GM21390 (cell line): ENCODE data around the gene MSANTD1.
A peak's percentile ranks its signal among the peaks of the same experiment; 100 is the strongest.

Experiments used
- ATAC-seq: cut with Tn5 transposase; IDR thresholded peaks from one replicate; pipeline ENCODE4 v1.9.1; 2021; ENCODE audit not compliant: unreplicated experiment

Gene MSANTD1

DNA sequence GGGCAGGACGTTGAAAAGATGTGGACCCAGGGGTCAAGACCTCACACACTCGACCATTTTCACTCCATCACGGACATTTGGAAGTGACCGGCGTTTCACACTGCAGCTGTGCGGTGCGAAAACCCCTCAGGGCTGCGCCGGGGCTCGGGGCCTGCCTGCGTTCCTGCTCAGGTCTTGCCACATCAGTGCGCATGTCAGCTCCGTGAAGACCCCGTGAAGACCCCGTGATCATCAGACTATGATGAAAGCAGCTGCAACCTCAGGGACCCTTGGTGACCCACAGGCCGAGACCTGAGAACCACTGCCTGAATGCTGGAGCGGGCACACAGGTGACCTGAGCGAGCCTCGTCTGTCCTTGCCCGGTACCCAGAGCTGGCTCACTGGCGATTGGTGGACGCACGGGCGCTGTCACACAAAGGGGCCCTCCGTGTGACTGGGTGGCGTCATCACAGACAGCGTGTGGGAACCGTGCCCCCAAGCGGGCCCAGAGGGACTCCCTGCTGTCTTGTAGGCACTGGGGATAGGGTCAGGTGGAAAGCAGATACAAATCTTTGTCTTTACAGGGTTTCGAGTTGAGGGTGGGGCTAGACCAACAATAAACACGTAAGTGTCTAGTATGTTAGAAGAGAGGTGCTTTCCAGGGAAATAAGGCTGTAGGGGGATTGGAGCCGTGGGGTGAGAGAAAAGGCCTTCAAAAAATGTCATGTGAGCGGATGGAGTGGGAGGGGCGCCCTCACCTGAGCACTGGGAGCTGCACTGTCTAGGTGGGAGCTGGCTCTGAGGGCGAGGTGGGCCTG is 12.7 kb downstream of the MSANTD1 start:
- ATAC-seq = no peak

DNA sequence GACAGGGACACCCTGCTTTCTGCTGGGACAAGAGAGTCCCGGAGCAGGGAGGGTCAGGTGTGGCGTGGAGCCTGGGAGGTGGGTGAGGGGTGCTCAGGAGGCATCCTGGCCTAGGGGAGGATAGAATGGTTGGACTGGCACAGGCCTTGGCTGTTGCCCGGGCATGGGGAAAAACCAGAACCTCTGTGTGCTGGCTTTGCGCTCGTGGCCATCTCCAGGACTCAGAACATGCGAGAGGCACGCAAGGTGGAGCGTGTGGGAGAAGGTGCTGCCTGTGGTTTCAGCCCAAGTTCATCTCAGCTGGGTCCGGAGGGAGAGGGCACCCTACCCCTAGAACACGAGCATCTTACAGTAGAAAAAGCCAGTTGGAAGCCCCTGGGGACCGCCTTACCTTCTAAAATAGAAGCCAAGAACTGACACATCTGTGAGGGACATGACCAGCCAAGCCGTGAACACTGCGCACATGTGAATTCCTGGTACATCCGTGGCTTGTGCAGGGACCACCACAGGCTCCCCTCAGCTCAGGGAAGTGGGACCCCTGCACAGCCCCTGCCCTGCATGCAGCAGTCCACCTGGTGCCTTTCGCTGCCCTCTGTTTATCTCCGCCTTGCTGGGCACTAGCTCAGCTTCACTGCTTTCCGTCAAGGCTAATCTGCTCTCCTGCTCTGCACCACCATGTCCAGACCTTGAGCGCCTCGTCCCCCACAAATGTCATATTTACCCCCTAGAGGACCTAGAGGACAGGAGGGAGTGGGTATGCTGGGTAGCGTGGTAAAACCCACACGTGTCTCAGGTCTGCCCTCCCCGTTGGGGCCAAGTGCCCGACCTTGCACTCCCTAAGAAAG is 13.5 kb downstream of the MSANTD1 start:
- ATAC-seq = no peak

DNA sequence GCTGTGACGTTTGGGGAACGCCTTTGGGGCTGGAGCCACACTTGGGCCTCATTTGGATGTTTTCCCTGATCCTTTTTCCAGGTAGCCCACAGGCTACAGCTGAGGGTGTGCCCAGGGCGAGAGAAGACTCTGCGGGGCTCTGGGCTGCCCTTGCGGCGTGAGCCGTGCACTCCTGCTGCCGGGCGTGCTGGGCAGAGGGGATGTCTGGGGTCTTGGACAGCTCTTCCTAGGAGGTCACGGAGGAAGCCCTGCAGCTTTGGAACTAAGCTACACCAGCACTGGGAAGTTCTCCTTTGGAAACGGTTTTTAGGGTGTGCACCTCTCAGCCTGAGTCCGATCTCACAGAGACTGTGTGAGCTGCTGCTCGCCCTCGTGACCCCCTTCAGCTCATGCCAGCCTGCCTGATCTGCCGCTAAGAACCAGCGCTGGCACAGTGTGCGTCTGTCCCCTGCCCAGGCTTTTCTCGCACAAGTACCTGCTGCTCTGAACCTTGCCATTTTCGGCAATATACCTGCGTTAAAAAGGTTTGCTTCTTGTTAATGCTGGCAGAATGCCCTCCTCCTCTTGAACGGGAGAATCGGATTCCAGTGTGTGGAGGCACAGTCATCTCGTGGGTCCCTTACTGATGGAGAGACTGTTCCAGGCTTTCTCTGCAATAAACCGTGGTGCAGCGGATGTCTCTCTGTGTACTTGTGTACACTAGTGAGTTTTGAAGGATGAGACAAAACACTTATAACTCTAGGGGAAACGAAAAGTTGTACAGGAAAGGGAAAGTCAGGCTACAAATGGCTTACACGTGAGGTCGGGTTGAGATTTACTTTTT is 14.3 kb downstream of the MSANTD1 start:
- no peak for ATAC-seq

DNA sequence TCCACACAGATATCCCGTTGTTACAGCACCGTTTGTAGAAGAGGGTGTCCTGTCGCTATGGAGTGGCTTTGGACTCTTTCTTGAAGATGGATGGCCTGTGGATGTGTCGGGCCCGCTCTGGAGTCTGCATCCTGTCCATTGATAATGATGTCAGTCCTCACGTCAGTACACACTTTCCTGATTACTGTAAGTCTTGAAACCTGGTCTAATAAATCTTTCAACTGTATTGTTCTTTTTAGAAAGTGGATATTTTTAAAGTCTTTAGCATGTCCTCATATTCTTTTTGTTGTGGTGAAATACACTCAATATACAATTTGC is 14.9 kb downstream of the MSANTD1 start:
- no peak for ATAC-seq

DNA sequence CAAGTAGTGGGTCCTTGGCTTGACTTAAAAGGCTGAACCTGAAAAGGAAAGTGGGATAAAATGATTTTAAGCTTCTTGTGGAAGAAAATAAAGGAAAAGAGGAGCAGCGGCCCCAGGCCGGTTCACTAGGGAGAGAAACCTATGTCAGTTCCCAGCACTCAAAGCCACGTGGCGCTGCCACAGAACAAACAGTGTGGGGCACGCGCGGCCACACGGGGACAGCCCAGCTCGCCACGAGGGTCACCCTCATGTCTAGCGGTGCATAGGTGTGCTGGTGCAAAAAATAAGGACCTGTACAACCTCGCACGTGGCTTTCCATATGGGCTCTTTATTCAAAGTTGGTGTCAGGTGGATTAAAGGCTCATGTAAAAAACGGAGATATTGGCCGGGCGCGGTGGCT is 17.1 kb downstream of the MSANTD1 start:
- ATAC-seq = no peak

DNA sequence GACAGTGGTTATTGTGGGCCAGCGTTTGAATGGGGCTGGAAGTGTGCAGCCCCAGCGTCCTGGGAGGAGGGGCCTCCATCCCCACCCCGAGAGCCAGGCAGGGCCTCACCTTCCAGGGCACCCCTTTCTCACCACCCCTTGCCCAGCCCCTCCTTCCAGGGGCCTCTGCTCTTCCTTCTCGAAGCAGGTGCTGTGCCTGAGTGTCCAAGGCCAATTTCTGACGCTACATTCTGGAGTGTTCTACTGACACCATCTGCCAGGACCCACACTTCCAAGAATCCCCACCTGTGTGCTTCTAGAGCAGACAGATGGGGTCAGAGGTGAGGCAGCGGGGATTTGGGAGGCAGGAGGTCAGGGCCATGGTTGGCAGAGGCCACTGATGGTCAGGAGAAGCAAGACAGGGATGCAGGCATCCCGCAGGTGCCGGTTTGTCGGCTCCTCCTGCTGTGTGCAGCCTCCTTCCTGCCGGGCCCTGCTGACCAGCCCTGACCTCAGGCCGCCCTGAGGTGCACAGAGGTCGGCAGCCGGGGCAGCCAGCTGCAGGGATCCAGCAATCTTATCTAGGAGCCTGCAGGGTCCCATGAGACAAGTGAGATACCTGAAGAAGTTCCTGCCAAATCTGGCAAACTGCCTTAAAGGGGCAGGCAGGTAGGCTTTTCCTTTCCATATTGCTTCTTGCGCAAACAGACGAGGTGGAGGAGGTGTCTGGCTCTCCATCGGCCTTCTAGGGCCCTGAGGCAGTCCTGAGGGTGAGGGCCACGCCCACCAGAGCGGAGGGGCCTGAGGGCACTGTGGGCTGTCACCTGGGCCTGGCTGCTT is 18.8 kb downstream of the MSANTD1 start:
- no peak for ATAC-seq

DNA sequence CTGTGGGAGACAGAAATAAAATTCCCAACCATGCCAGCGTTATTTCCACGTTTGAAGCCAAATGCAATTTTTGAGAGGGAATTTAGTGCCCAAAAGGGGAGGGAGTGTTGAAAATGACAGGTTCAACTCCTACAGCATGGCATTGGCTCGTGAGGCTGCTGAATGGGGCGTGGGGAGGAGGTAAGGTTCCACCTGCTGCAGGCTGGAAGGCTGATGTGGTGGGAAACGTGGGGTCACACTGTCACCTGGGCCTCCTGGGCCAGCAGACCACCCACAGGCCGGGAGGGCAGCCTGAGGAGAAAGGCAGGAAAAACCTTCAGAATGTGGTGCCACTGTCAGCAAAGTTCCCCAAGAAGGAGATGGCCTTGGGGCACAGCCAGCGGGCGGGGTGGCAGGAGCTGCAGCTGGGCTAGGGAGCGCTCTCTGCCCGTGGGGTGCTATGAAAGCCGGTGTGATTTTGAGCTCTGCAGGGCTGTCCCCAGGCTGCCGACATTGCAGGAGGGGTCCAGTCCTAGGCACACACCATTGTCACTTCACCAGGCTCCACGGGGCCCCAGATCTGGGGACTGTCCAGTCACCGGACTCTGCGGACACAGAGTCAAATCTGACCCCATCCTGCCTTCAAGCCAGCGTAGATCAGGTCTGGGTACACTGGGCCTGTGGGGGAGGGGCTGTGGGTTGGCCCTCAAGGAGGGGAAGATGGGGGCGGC is 19.6 kb downstream of the MSANTD1 start:
- ATAC-seq = no peak

DNA sequence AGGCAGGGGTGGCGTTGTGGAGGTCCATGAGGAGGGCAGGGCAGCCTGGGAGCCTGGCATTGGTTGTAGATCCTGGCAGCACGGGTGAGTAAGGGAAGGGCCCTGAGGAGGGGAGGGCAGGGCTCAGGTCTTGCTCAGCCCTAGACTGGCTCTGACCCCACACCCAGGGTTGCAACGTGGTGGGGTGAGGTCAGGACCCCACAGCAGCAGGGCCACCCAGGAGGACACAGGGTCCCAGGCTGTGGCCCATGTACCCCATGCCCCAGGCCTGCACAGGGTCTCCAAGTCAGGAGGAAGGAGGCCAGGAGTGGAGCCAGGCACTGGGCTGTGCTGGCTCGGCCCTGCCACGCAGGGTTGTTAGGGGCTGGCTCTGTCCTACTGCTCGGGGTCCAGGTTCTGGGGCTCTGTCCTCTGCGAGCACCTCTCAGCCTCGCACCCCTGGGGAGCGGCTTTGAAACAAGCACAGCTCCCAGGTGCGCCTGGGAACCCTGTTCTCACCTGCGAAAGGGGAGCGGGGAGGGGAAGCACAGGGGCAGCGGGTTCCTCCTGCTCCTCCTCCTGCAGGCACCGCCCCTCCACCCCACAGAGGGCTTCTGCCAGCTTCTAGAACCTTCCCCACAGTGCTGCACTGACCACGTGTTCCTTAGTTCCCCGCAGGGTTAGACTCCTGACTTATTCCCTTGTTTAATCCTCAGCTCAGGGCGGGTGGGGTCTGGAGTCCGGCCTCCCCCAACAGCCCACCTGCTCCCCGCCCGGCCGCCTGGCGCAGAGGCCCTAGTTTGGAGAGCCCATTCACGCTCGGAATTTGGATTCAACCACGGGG is 20.4 kb downstream of the MSANTD1 start:
- ATAC-seq = no peak

DNA sequence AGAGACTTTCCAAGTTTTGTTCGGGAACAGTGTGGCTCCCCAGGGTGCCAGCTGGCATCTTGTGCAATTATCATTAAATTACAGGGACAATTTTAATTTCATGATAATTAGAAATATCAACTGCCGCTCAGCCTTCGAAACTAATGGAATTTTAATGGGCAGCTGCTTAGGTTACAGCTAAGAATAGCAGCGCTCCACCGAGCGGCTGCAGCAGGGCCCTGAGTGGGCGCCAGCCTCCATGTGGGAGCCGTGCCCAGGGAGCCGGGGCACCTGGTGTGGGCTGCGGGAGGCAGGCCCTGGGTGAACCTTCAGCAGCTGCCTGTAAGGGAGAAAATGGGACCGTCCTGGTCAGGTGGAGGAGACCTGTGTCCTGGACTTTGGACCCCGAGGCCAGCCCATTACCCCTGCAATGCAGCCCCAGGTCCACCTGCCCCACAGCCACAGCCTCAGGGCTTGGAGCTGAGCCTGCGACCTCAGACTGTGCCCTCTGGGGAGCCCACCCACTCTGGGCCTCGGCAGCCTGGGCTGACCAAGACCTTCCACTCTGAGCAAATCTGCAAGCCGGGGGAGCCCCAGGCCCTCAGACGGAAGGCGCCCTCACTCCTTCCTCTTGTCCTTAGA is 21.1 kb downstream of the MSANTD1 start:
- no peak for ATAC-seq

DNA sequence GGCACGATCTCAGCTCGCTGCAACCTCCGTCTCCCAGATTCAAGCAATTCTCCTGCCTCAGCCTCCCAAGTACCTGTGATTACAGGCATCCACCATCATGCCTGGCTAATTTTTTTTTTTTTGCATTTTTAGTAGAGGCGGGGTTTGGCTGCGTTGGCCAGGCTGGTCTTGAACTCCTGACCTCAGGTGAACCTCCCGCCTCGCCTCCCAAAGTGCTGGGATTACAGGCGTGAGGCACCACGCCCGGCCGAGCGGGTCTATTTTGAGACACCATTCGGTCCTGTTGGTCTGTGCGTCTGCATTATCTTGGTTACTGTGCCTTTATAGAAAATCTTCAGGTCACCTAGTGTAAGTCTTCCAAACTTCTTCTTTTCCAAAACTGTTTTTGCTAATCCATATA is 22.2 kb downstream of the MSANTD1 start:
- no peak for ATAC-seq

DNA sequence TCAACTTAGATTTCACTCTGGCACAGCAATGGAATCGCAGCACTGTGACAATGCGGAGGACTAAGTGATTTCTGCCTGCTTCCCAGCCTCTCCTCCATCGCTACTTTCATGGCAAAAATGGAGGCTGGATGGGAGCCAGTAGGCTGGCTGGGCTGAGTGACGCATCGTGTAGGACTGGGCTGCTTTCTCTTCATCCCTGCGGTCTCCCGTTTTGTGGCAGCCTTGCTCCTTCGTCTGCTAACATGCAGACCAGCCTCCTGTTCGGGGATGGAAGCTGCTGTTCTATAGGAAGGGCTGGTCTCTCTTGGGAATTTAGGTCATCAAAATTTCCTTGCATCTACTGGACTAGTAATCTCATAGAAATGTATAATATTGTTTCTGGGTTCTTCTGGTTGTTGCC is 28.0 kb downstream of the MSANTD1 start:
- no peak for ATAC-seq

DNA sequence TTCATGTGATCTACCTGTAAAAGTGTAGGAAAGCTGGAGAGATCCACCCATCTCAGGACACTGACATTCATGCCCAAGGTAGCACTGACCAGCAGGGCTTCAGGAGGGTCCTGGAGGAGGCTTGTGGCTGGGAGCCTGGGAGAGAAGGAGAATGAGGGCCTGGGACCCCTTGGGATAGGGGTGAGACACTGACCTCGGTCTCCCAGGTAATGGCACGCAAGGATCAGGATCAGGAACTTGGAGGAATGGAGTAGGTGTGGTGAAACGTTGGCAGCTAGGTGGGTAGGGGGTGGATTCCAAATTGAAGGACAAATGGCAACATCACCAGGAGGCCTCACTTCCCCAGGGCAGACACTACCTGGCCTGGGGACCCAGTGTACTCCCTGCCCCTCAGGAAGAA is 31.5 kb downstream of the MSANTD1 start:
- no peak for ATAC-seq

DNA sequence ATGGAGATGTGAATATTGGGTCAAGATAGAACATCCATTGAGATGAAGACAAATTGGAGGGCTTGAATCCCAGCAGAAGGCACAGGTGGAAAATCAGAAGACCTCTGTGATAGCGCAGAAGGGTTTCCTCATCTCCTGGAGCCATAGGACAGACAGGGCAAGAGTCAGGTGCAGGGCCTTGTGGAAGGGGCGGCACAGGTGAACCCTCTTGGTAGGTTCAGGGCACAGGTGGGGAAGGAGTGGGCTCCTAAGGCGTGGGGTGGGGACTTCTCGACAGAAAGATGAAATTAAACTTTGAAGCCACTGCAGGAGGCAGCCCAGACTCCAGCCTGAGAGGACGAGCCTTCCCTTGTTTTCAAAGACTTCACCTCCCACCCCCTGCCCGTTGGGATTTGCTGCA is 34.5 kb downstream of the MSANTD1 start:
- no peak for ATAC-seq

DNA sequence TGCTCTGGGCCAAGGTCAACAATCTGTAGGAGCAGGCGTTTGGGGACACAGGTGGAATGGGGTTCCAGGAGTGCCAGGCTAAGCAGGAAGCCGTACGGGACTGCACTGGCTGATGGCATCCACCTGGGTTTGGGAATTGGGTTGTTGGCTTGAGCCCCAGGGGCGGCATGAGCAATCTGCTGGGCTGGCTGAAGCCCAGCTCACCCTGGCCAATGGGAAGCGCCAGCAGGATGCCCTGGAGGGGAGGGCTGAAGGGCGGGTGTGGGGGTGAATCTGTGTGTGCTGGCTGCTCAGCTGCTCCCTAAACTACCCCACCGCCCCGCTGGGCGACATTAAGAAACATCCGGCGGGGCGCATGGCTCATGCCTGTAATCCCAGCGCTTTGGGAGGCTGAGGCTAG is 35.0 kb downstream of the MSANTD1 start:
- no peak for ATAC-seq

DNA sequence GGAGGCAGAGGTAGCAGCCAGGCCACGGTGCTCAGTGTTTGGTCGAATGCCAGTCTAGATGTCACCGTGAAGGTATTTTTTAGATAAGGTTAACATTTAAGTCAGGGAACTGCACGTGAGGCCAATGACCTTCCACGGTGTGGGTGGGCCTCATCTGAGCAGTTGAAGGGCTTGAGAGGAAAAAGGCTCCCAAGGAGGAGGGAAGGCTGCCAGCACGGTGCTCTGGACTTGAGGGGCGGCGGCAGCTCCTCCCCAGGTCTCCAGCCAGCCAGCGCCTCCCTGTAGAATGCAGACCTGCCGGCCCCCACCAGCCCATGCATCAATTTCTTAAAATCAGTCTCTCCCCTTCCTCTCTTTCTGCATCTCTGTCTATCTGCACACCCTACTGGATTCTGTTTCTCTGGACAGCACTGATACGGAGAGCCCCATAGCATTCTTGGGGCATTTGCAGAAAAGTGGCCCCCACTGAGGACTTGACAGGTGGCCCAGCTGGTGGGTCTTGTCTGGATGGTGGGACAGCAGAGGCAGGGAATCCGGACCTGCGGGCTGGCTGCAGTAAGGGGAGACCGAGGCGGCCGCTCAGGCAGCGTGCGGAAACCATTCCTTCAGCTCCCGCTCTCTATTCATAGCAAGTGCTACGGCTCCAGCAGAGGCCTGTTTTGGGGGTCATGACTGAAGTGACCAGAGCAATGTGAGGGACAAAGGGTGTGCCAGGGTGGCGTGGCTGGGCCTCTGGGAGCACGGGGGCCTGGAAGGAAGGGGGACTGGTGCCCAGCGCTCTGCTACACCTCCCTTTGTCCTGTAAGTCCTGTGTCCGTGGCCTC is 36.0 kb downstream of the MSANTD1 start:
- ATAC-seq = no peak

DNA sequence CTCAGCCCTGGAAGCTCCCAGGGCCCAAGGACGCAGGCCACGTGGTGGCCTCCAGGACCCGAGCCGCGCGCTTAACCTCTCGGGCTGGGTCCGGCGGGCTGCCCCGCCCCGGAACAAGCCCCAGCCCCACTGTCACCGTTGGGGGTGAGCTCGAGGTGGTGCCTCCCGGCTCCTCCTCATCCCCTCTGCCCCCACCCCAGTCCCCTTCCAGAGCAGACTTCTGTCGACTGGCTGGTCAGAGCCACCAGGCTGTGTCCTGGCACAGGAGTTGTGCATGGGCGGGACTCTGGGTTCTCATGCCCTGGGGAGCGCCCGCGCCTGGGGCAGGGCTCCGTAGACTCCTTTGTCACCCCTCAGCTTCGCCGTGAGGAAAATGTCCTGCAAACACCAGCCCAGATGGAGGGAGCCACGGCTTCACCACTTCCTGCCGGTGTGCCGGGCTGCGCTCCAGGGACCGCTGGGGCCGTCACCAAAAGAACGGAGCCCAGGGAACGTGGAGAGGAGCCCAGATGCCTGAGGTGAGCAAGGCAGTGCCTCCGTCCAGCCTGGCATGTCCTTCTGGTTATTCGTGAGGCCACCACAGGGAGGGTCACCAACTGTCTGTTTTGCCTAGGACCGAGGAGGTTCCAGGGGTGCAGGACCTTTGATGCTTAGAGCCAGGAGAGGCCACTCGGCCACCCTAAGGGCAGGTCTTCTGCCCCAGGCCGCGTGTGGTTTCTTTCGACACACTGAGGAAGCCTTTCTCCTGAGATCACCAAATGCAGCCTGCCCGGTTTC is 36.8 kb downstream of the MSANTD1 start:
- peak; percentile 96 for ATAC-seq
